B cell (primary cell): Measurements from ENCODE around the gene CYP20A1. TPM values are rescaled to one million over a fixed set of nuclear protein-coding genes. Genes with fewer than 3 reads are reported as not detected.

Experiments used
- ATAC-seq: fragments of 200-7000 bp; cut with Tn5 transposase; one replicate; pipeline ENCODE4 v1.10.0; 2021; ENCODE audit warnings: low read depth, mild to moderate bottlenecking, moderate number of reproducible peaks, moderate library complexity
- CTCF ChIA-PET: fragments of 350-600 bp; sonication (Branson Sonifier 250); formaldehyde crosslinking; loops from one replicate; lab custom pipeline; 2021; ENCODE audit warnings: antibody characterized with exemption, inconsistent platforms; lab: Charles Lee
- POLR2A ChIA-PET: fragments of 350-600 bp; sonication (Branson Sonifier 250); formaldehyde crosslinking; loops from one replicate; lab custom pipeline; 2021; ENCODE audit warnings: antibody characterized with exemption; lab: Charles Lee
- DNase-seq: peaks from one replicate; pipeline ENCODE4 v3.0.0; 2013
- H2AFZ ChIP-seq: 2 replicates; pipeline ENCODE4 v1.6.1; 2012; ENCODE audit warnings: mild to moderate bottlenecking, low read depth, low read length; ENCODE audit not compliant: insufficient read depth, poor library complexity, severe bottlenecking
- H3K27ac ChIP-seq, 2 donors: 1 replicate in 1 of 2; 2 replicates in 1 of 2; pipeline ENCODE4 v1.5.1; 2012 to 2013; ENCODE audit warnings: low read length in 2 of 2, mild to moderate bottlenecking in 2 of 2, moderate library complexity in 1 of 2
- H3K27me3 ChIP-seq, 4 experiments: fragments of 200-600 bp in 1 of 4; sonication (generic) in 1 of 4; replicated peaks in 1 of 4; 1 replicate in 2 of 4; 2 replicates in 2 of 4; pipeline versions ENCODE4 v1.6.1 to v1.7.0; 2013 to 2016; ENCODE audit warnings: low read length in 3 of 4, mild to moderate bottlenecking in 2 of 4, mixed read lengths in 1 of 4, moderate library complexity in 1 of 4; ENCODE audit not compliant: insufficient read depth in 4 of 4, control insufficient read depth in 3 of 4; ENCODE audit errors: control extremely low read depth in 1 of 4
- H3K36me3 ChIP-seq, 2 experiments: replicated peaks in 1 of 2; 1 replicate in 1 of 2; 2 replicates in 1 of 2; pipeline versions ENCODE4 v1.6.1 to v1.7.1; 2013; ENCODE audit warnings: low read length in 1 of 2; ENCODE audit not compliant: insufficient read depth in 2 of 2, control insufficient read depth in 1 of 2; ENCODE audit errors: control extremely low read depth in 1 of 2, extremely low read depth in 1 of 2
- H3K4me1 ChIP-seq, 2 donors: fragments of 200-600 bp in 1 of 2; sonication (generic) in 1 of 2; 1 replicate in 1 of 2; 2 replicates in 1 of 2; pipeline versions ENCODE4 v1.5.1 to v1.6.1; 2013 to 2017; ENCODE audit warnings: low read length in 2 of 2; ENCODE audit not compliant: control insufficient read depth in 2 of 2, insufficient read depth in 2 of 2
- H3K4me2 ChIP-seq: replicated peaks from 2 replicates; pipeline ENCODE3; 2012; ENCODE audit warnings: mild to moderate bottlenecking, low read depth, low read length; ENCODE audit not compliant: poor library complexity, severe bottlenecking
- H3K4me3 ChIP-seq, 5 experiments: fragments of 200-600 bp in 1 of 5; sonication (generic) in 1 of 5; 1 replicate in 3 of 5; 2 replicates in 2 of 5; pipeline versions ENCODE4 v1.5.1 to v1.7.0; 2011 to 2016; ENCODE audit warnings: low read length in 4 of 5, mild to moderate bottlenecking in 4 of 5, low read depth in 2 of 5, control low read depth in 1 of 5, moderate library complexity in 1 of 5; ENCODE audit not compliant: insufficient read depth in 1 of 5; ENCODE audit errors: control extremely low read depth in 1 of 5, extremely low read depth in 1 of 5
- H3K79me2 ChIP-seq: fragments of 200-600 bp; sonication (generic); one replicate; pipeline ENCODE4 v1.6.0; 2016; ENCODE audit warnings: low read length; ENCODE audit not compliant: control insufficient read depth, insufficient read depth
- H3K9ac ChIP-seq: fragments of 200-600 bp; sonication (generic); 2 replicates; pipeline ENCODE4 v1.6.1; 2017; ENCODE audit warnings: mild to moderate bottlenecking, low read length, moderate library complexity
- H3K9me3 ChIP-seq, 3 donors: one replicate each; pipeline versions ENCODE4 v1.6.1 to v1.7.1; 2013; ENCODE audit warnings: low read length in 2 of 3; ENCODE audit not compliant: control insufficient read depth in 2 of 3, insufficient read depth in 1 of 3; ENCODE audit errors: control extremely low read depth in 1 of 3
- H4K20me1 ChIP-seq: 2 replicates; pipeline ENCODE4 v1.6.0; 2012; ENCODE audit warnings: mild to moderate bottlenecking, low read length; ENCODE audit not compliant: insufficient read depth, control insufficient read depth, poor library complexity, severe bottlenecking
- H3K27ac Mint-ChIP-seq: one replicate; pipeline ENCODE4 v1.8.0; 2021; ENCODE audit warnings: mixed read lengths
- H3K27me3 Mint-ChIP-seq: one replicate; pipeline ENCODE4 v1.8.0; 2021; ENCODE audit warnings: mixed read lengths
- H3K4me1 Mint-ChIP-seq: one replicate; pipeline ENCODE4 v1.8.0; 2021; ENCODE audit warnings: mixed read lengths
- H3K4me3 Mint-ChIP-seq: one replicate; pipeline ENCODE4 v1.8.0; 2021; ENCODE audit warnings: mixed read lengths
- H3K9me3 Mint-ChIP-seq: one replicate; pipeline ENCODE4 v1.8.0; 2022; ENCODE audit warnings: mixed read lengths; ENCODE audit not compliant: insufficient read depth
- EZH2 ChIP-seq: IDR thresholded peaks from 2 replicates; pipeline ENCODE4 v1.6.1; 2012; ENCODE audit warnings: borderline replicate concordance, low read depth, mild to moderate bottlenecking, moderate library complexity, low read length; ENCODE audit not compliant: insufficient read depth, poor library complexity, severe bottlenecking
- WGBS: methylation state at CpG from one replicate; pipeline ENCODE4 v1.1.5; 2013; ENCODE audit warnings: missing lambda C conversion rate; ENCODE audit not compliant: insufficient coverage; 5-methylcytosine and 5-hydroxymethylcytosine counted together
- intact Hi-C: fragments of 100-400 bp; cut with micrococcal nuclease; formaldehyde crosslinking; loops from one replicate; pipeline ENCODE4 v1.10.0; 2022
- polyA plus RNA-seq: library from polyadenylated mRNA; depleted of rRNA; stranded (reverse); fragments of >200 nt; gene quantifications from 2 replicates; pipeline ENCODE4 v1.2.3, GENCODE V29; 2012
- total RNA-seq, 2 donors: library from RNA; stranded (reverse); fragments of 120-200 nt in 1 of 2; gene quantifications; 1 replicate in 1 of 2; 2 replicates in 1 of 2; pipeline versions ENCODE4 v1.2.3 to v1.2.4, GENCODE V29; 2013 to 2022
- TF ChIP-seq, protein P1 (sequence below): fragments of 200-600 bp; IDR thresholded peaks from one replicate; pipeline ENCODE4 v1.8.0; 2022; ENCODE audit warnings: antibody characterized with exemption, mild to moderate bottlenecking

Gene CYP20A1
- total and polyA plus RNA-seq, 2 donors (not counting 1 experiment from before 2014, with no cell fraction given) = 16.2 to 38.5 TPM

DNA sequence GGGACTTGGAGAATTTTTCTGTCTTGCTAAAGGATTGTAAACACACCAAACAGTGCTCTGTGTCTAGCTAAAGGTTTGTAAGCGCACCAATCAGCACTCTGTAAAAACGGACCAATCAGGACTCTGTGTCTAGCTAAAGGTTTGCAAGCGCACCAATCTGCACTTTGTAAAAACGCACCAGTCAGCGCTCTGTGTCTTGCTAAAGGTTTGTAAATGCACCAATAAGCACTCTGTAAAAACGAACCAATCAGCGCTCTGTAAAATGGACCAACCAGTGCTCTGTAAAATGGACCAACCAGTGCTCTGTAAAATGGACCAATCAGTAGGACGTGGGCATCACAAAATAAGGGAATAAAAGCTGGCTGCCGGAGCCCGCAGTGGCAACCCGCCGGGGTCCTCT lies 105.8 kb downstream of the CYP20A1 start:
- no peak overlapping the region for H3K27ac Mint-ChIP-seq
- CTCF ChIA-PET = no interaction called here

DNA sequence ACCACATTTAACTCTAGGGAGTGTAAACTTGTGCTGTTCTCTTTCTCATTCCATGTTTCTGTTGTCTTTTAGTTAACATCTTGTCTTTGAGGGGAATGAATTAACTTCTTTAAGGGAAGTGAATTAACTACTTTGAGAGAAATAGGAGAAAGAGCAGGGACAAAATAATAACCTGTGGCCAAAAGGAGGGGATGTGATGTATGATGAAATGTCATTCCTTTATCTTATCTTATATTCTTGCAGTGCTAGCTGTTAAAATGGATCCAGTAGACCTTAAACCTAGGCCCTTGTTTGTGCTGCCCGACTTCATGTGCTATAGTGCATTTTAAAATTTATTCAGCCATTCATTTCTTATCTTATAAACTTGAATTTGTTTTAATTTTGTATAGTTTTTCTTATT lies 107.8 kb downstream of the CYP20A1 start:
- Histone ChIP-seq H2AFZ (no peak overlapping the region), H3K79me2 (peaks cover 4% of the 10 kb centered on the region), H3K4me2 (no peak overlapping the region), H3K9me3 (no peaks in the 10 kb centered on the region), H3K27ac (no peak overlapping the region), H3K4me1 (no peaks in the 10 kb centered on the region), H4K20me1 (no peaks in the 10 kb centered on the region), H3K9ac (no peak overlapping the region), H3K4me3 (no peak overlapping the region), H3K36me3 (no peaks in the 10 kb centered on the region), H3K27me3 (no peaks in the 10 kb centered on the region)
- no peak overlapping the region for H3K27ac Mint-ChIP-seq
- no peaks in the 10 kb centered on the region for H3K4me1 Mint-ChIP-seq
- no peak overlapping the region for H3K4me3 Mint-ChIP-seq
- intact Hi-C loops = no loop called here
- no peak for TF ChIP-seq EZH2
- TF ChIP-seq, protein P1, sequence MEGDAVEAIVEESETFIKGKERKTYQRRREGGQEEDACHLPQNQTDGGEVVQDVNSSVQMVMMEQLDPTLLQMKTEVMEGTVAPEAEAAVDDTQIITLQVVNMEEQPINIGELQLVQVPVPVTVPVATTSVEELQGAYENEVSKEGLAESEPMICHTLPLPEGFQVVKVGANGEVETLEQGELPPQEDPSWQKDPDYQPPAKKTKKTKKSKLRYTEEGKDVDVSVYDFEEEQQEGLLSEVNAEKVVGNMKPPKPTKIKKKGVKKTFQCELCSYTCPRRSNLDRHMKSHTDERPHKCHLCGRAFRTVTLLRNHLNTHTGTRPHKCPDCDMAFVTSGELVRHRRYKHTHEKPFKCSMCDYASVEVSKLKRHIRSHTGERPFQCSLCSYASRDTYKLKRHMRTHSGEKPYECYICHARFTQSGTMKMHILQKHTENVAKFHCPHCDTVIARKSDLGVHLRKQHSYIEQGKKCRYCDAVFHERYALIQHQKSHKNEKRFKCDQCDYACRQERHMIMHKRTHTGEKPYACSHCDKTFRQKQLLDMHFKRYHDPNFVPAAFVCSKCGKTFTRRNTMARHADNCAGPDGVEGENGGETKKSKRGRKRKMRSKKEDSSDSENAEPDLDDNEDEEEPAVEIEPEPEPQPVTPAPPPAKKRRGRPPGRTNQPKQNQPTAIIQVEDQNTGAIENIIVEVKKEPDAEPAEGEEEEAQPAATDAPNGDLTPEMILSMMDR = no peak
- DNase-seq (no peak), ATAC-seq (no peak)
- no CpG with 5 or more reads among the region's 1 CpG for WGBS
- no peaks in the 10 kb centered on the region for H3K27me3 Mint-ChIP-seq
- no peaks in the 10 kb centered on the region for H3K9me3 Mint-ChIP-seq
- ChIA-PET CTCF (no interaction called here), POLR2A (no interaction called here)

More for the DNA sequence above, 105.8 kb downstream of the CYP20A1 start:
- no peaks in the 10 kb centered on the region for H3K4me1 ChIP-seq
- no peaks in the 10 kb centered on the region for H3K79me2 ChIP-seq
- no peaks in the 10 kb centered on the region for H3K36me3 ChIP-seq
- DNase-seq (no peak), ATAC-seq (no peak)
- no peaks in the 10 kb centered on the region for H3K27me3 Mint-ChIP-seq
- H3K9me3 Mint-ChIP-seq = no peaks in the 10 kb centered on the region
- no peaks in the 10 kb centered on the region for H3K4me1 Mint-ChIP-seq
- no peak overlapping the region for H3K4me3 ChIP-seq
- no peaks in the 10 kb centered on the region for H4K20me1 ChIP-seq
- no peaks in the 10 kb centered on the region for H3K9me3 ChIP-seq
- WGBS = over 99% methylated on average over 12 of the region's 12 CpGs
- no peaks in the 10 kb centered on the region for H3K27me3 ChIP-seq
- intact Hi-C loops = no loop called here
- no peak for TF ChIP-seq EZH2
- TF ChIP-seq, protein P1 = no peak
- H3K9ac ChIP-seq = no peak overlapping the region
- no peak overlapping the region for H3K4me2 ChIP-seq
- no peak overlapping the region for H3K27ac ChIP-seq
- H3K4me3 Mint-ChIP-seq = no peak overlapping the region
- POLR2A ChIA-PET = no interaction called here
- no peak overlapping the region for H2AFZ ChIP-seq
